NCI-H446 treated with DMSO at 0.1 percent for 48 hours (cell line): ENCODE data around the gene NPAS3.

Experiments used
- DNase-seq: peaks from one replicate; lab custom pipeline; 2025; lab: John Stamatoyannopoulos, UW

The NPAS3 gene

DNA sequence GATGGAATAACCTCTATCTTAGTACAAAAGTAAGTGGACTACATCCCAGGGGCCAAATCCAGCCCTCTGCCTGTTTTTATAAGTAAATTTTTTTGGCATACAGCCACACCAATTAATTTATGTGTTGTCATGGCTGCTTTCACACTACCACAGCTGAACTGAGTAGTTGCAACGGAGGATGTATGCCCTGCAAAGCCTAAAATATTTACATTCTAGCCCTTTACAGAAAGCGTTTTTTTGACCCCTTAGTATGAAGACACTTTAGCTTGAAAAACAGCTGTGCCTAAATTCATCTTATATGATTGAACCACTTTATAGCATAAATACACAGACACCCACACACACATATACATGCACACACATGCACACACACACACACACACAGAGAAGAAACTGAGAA, 510.6 kb downstream of the NPAS3 start:
- DNase-seq: no peak

DNA sequence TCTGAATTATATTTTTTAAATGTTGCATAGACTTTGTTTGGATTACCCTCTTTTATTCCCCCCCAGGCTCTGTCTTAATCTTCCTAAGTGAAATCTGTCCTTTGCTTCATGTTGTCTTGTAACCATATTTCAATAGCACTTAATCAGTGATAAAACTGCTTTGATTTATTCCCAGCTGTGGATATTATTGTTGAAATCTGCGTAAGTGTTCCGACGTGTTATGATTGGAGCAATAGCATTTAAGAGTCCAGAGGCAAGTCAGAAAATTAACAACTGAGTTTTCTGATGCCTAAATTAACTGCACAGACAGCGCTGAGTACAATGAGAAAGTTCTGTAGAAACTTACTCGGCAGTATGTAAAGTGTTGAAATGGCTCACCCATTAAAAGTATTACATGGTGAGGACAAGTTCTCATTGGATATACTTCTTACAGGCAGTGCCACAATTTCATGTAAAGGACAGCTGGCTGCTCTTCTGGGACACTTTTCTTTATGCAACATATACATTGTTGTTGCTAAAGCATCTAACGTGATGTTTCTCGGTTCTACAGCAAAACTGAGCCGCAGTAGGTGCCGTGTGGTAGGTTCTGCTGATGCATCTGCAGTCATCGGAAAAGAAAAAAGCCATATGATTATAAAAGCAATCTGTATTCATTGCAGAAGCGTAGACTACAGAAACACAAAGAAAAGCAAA, 511.2 kb downstream of the NPAS3 start:
- DNase-seq: no peak

DNA sequence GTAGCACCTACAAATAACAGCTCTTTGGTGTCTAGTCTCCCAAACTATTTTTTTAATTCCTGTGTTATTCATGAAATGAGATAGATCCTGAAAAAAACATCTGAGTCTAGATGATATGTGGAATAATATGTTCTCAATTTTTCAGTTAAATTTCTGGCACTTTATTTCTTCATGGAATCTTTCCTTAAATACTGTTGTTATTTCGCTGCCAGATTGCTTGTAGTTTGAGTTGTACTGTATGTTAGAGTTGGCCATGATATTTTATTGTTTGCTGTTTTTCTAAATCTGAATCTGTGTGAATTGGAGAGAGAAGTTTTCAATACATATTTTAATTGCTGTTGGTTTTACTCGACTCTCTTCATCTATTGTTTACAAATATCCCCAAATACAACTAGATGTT, 511.7 kb downstream of the NPAS3 start:
- no peak for DNase-seq

DNA sequence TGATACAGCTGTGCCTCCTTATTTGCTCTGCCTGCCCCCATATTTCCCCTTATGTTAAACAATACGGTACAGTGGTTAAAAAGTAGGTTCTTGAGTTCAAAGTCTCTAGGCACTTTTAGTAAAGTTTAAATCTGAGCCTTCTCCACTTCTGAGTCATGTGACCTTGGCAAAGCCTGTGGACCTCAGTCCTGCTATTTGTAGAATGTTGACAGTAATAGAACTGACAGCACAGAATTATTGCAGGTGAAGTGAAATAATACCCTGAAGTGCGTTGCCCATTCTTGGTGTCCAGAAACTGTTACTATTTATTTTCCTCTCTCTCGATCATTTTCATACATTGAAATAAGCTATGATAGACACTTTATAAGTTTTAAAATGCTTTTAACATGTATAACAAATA, 512.5 kb downstream of the NPAS3 start:
- no peak for DNase-seq

DNA sequence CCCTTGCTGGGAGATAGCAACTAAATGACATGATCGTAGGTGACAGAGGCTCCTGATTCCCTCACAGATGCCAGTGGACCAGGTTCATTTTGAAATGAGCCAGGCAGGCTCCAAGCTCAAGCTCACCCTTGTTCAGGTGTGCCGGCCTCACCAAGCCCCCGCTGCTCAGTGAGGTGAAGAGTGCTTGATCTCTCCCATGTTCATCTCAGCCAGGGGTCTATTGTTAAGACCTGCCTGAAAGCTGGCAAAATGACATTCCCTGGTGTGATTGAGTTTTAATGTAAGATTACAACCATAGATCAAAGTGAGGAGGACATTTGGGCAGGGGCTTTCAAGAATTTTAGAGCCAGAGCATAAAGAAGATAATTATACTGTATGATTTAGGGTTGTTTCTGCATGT, 514.3 kb downstream of the NPAS3 start:
- no peak for DNase-seq

DNA sequence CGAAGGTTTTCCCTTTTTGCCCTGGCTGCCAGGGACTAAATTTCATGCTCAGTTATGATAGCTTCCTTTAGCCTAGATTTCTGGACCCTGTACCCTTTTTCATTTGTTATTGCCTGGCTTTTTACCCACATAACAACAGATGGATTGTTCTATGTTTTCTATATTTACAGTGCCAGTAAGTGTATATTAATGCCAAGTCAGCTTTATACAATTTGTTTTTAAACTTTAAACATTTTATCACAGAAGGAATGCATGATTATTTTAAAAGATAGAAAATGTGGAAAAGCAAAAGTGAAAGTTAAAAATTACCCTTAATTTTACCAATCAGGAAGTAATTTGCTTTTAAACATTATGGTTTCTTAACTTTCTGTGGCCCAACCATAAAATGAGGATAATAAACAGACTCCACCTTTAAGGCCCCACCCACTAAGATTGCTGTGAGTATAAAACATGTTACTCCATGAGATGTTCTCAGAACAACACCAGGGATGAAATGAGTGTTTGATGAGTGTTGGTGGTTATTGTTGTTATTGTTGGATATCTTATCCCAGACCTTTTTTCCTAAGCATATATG, 515.4 kb downstream of the NPAS3 start:
- DNase-seq: no peak

DNA sequence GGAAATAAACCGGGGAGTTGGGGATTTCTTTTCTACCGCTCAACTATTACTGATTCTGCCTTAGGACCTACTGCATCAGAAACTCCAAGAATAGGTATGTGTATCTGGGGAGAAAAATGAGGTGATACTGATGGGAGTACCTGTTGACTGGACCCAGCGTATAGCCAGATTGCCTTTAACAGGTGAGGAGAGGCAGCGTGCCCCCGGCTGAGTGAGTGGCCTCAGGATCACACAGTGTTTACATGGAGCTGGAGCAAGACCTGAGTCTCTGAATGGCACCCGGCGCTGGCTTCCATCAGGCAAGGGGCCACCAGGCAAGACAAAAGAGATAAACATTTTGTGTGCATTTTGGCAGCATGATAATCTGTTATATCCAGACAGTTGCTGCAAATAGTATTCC, 516.0 kb downstream of the NPAS3 start:
- no peak for DNase-seq

DNA sequence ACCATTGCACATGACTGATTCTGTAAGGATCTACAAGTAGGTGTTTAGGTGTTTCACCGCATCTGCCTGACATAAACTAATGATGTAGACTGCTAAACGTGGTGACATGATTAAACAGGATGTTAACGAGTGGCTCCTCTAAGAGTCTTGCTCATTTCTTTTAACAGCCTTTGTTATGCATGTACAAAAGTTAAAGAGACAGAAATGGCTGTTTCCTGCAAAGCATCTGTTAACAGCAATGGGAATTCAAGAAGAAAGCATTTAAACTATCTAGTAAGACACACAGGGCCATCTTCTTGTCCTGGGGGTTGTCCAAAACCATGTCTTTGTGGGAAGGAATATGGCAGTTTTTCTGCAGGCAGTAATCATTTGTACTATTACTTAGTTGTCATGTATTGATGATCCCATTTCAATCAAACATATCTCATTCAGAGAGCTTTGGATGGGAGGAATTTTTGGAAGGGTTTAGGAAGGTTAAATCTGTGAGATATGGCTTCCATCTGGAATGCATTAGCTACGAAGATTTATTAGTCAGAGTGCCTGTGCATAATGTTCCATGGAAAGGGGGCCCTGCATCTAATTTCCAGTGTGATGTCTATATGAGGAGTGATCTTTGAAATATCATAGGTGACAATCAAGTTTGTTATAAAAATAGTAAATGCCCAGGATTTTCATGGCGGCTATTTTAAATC, 517.1 kb downstream of the NPAS3 start:
- DNase-seq: no peak

DNA sequence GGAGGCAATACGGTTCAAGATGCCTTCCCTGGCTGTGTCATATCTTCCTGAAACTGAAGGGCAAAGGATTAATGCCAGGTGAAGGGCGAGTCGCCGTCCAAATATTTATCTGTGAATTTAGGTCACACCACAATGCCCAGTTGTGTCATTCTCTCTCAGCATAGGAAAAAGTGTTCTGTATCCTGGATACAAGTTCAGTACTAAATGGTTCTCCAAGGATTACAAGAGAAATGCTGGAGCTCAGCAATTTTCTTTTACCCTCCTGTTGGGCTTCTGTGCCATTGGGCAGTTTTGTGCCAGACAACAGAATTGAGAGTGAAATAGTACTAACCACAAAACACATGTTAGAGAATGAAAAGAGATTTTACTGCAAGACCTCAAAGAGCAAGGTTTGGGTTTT, 518.3 kb downstream of the NPAS3 start:
- no peak for DNase-seq

DNA sequence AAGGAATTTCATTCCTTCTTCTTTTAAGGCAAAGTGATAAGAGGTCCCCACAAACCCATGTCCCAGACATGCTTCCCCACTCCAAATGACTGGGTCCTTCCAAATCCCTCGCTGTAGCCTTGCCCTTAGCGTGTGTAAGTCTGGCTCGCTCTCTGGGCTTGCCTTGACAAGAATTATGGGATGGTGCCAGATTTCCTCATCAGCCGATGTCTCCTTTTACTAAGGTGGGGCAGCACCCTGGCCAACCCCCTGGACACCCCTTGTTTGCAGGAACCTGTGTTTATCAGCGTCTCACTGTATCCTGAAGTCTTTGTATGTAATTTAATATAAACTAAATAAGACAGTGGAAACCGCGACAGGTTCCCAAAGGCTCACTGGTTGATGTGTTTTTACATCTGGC, 518.9 kb downstream of the NPAS3 start:
- DNase-seq: no peak

DNA sequence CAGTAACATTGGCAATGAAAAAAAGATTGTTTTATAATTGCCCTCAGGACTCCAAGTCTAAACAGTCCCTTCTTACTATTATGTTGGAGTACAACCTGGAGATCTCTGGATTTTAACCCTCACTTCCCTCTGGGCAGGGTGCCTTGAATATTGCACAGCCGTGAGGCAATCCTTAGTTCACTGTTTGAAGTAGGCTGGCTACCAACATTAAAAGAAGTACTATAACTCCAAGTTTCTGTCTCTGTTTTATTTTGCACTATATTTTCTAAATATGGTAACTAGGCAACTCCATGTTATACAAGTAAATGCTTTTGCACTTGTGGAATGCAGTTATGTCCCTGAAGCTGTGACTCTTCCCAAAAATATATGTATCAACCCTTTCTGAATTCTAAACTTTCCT, 521.5 kb downstream of the NPAS3 start:
- no peak for DNase-seq

DNA sequence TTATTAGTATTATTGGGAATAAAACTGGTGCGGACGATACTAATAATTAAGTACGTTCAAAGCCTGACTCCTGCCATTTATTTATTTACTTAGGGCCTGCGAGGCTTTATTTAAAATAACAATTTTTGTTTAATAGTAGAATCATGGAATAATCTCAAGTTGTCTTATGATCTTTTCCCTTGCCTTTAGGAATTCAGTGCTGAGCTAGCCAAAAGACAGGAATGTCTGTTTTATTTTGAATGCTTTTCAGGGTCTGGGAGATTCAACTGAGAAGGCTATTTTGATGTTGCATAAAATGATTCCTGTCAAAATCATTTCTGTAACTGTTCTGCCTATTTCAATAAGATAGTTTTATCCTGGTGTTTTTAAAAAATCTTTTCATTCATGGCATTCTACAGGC, 522.4 kb downstream of the NPAS3 start:
- no peak for DNase-seq

DNA sequence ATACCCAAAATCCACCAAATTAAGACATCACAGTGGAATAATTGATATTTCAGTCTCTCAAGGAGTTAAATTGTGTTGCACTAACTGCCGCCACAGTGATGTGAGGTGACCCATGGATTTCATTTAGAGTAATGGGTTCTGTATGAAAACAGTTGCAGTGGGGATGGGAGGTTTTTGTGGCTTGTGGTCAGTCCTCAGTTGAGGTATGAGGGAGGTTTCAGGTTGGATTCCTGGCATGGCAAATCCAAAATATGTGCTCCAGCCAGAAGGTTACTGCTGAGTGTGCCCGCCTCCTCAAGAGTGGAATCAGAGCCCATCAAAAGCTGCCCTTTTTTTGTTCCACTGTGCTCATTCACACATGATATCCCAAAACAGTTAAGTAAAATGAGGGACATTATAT, 525.1 kb downstream of the NPAS3 start:
- DNase-seq: no peak

DNA sequence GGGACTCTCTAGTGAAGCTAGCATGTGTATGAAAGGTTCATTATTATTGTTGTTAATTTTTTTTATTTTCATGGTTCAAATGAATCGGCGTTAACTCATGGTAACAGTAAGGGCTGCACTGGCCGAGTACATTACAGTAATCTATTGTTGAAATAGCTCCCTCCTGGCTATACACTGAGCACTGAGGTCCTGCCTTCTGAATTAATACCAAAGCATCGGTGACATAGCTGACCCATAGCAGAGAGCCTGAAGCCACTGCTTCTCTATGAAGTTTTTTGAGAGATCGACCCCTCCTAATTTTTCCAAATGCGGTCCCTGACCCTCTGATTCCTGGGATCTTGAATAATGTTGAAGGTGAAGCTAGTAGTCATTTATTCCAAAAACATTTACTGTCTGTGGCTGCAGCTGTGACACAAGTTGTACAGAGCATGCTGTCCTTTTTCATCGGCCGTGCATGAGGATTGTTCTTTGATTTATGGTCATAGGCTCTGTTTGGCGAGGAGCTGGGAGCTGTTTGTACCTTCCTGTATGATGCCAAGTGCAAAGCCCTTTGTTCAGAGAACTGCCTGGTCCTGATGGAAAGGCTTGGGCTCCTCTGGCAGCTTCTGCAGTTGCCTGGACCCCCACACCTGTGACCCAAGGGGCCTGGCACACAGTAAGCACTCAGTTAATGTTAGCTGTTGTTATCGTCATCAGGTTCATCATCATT, 525.7 kb downstream of the NPAS3 start:
- no peak for DNase-seq

DNA sequence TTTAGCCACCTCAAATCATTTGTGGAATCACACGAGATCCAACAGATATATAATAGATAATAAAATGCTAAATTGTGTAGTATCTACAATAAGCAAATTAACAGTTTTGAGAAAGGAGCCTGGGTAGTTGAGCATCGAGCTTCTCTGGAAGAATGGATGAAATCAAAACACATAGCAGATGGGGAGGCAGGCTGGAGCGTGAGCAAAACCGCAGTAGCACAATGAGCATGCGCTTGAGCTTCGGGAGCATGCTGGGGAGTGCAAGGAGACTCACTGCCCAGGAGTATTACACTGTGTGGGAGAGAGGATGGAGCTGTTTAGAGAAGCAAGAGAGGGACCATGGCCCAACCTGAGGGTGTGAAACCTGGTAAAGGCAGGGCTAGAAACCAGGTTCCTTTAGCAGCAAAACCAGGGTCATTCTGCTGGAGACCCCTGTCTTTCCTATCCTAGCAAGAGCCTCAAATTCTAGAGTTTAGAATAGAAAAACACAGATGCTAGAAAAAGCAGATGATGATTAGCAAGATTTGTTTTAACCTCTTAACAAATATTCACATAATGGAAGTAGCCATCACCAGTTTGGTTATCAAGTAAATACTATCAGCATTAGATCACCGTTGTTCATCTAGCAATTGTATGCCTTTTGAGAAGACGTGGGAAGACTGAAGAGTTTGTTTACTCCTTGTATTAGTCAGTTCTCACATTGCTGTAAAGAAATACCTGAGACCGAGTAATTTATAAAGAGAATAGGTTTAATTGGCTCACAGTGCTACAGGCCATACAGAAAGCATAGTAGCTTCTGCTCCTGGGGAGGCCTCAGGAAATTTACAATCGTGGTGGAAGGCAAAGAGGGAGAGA, 527.4 kb downstream of the NPAS3 start:
- no peak for DNase-seq

DNA sequence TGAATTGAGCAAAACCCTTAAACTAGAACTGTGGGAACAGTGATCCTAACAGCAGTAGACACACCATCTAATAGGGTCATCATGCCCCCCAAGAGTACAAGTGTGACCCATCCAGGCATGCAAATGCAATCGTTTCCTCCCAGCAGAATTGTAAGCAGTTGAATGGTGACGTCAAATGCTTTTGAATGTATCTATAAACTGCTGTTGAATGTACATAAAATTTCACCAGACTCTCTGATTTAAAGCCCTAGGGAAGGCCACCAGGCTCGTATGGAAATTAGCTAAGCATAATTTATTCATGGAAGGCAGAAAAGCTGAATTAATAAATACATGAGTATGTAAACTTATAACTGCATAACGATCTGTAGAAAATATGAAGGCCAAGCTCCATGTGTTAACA, 529.3 kb downstream of the NPAS3 start:
- DNase-seq: no peak

DNA sequence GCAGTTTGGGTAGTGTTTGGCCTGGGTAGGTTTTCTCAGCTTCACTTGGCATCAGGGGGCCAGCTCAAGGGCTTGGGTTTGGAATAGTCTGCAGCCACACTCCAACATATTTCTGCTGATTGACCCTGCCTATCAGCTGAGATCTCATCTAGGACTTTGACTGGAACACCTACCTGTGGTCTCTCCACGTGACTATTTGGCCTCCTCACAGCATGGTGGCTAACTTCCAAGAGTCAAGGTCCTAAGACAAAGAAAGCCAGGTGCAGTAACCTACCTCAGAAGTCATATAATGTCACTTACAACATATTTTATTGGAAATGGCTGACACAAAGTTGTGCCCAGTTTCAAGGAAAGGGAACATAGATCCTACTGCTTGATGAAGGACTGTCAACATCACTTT, 531.2 kb downstream of the NPAS3 start:
- no peak for DNase-seq

DNA sequence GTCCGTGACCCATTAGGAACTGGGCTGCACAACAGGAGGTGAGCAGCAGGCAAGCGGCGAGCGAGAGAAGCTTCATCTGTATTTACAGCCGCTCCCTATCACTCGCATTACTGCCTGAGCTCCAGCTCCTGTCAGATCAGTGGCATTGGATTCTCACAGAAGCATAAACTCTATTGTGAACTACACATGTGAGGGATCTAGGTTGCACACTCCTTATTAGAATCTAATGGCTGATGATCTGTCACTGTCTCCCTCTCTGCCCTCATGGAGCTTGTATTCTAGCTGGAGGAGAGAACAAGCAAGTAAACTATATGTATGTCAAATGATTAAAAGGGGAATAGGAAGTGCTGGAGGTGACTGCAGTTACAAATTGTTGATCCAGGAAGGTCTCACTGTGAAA, 533.1 kb downstream of the NPAS3 start:
- no peak for DNase-seq

DNA sequence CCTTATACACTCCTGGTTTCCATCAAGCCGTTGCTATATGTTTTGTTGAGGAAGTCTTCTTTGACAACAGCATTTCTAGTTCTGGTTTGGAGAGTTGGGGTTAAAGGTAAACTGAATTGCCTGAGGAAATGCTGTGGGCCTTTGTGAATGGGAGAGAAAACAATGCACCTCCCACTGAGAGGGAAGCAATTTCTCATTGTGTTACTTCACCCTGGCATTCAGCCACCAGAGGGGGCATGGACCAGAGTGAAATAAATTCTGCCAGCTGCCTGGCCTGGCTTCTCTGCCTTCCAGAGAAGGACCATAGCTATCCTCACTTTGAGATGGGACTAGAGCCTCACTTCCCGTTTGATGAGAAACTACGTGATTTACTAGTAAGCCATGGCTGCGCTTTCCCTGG, 536.9 kb downstream of the NPAS3 start:
- no peak for DNase-seq

DNA sequence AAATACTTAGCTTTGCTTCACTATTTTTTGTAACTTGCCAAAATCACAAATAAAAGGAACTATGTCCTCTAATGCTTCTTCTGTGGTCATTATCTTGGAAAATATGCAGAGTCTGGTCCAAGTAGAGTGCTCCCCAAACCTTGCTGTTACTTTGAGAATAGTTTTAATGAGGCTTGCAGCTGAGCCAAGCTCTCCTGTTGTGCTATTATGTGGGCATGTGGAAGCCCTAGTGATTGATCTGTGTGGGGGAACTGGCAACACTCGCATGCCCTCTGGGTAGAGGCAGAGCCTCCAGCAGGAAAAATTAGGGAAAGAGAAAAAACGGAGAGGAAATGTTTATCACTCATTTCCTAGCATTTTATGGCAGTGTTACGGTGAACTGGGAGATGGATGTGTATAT, 539.1 kb downstream of the NPAS3 start:
- no peak for DNase-seq

DNA sequence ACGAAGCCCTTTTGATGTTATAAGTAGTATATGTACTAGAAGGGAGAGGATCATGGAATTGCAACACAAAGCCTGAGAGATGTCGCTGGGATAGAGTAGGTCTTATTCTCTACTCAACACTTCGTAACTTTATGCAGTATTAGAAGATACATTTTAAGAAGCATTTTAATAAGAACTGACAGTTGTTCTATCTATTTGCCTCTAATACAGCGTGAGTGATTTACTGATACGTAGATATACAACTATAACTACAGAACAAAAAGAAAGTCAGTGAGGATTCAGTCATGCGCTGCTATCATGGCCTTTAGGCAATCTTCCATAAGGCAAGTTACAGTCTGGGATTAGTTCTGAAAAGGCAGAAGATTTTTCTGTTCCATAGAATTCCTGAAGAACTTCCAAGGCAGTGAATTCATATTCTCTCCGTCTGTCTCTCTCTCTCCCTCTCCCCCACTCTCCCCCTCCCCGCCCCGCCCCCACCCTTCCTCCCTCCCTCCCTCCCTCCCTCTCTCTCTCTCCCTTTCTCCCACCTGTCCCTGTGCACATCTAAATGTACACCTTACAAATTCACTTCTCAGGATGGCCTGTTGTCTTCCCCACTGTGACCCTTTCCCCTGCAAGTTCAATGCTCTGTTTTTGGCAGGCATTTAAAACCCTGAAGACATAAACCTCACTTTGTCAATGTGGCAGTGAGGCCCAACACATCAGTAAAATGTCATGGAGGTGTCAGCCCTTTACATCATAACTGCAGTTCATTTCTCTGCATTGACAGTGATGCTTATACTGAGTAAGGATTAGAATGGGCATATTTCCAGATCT, 541.6 kb downstream of the NPAS3 start:
- DNase-seq: no peak

DNA sequence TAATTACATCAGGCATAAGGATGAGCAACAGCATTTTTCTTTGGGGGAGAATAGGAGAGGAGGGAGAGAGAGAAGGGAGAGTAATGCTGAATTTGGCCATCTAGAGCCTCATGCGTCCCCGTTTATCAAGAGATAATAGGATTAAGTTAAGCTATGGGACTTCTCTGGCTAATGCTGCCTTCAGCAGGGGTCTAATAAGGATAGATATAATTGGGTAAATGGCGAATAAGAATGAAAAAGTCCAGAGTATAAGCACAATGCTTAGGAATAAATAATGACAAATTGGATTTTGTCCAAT, 542.2 kb downstream of the NPAS3 start:
- no peak for DNase-seq
